GM23248 (cell line): ENCODE results near the gene CHST9. TPM values are rescaled to one million over a fixed set of nuclear protein-coding genes. Genes with fewer than 3 reads are reported as not detected.

Source experiments
- DNase-seq: peaks from one replicate; pipeline ENCODE4 v3.0.0-alpha.2; 2015
- H2AFZ ChIP-seq: fragments of 200-600 bp; sonication (generic); 2 replicates; pipeline ENCODE4 v1.6.1; 2016; ENCODE audit warnings: antibody characterized with exemption
- H3F3A ChIP-seq: fragments of 200-600 bp; sonication (generic); 2 replicates; pipeline ENCODE4 v1.6.1; 2016; ENCODE audit warnings: mild to moderate bottlenecking, antibody characterized with exemption, mixed run types; ENCODE audit not compliant: insufficient read depth
- H3K27ac ChIP-seq: fragments of 200-600 bp; sonication (generic); 2 replicates; pipeline ENCODE4 v1.5.1; 2016; ENCODE audit warnings: mild to moderate bottlenecking
- H3K27me3 ChIP-seq: fragments of 200-600 bp; sonication (generic); replicated peaks from 2 replicates; pipeline ENCODE4 v1.6.1; 2016; ENCODE audit warnings: mild to moderate bottlenecking; ENCODE audit not compliant: insufficient read depth
- H3K36me3 ChIP-seq: fragments of 200-600 bp; sonication (generic); 2 replicates; pipeline ENCODE4 v1.6.1; 2016; ENCODE audit warnings: low read depth, mild to moderate bottlenecking
- H3K4me1 ChIP-seq: fragments of 200-600 bp; sonication (generic); 2 replicates; pipeline ENCODE4 v1.6.1; 2016; ENCODE audit warnings: mild to moderate bottlenecking; ENCODE audit not compliant: insufficient read depth
- H3K4me2 ChIP-seq: fragments of 200-600 bp; sonication (generic); one replicate; pipeline ENCODE4 v1.6.1; 2016; ENCODE audit warnings: mild to moderate bottlenecking; ENCODE audit not compliant: unreplicated experiment
- H3K4me3 ChIP-seq: fragments of 200-600 bp; sonication (generic); 2 replicates; pipeline ENCODE4 v1.5.1; 2016; ENCODE audit warnings: mild to moderate bottlenecking
- H3K79me2 ChIP-seq: fragments of 200-600 bp; sonication (generic); 2 replicates; pipeline ENCODE4 v1.6.1; 2016; ENCODE audit warnings: mild to moderate bottlenecking; ENCODE audit not compliant: insufficient read depth
- H3K9ac ChIP-seq: fragments of 200-600 bp; sonication (generic); 2 replicates; pipeline ENCODE4 v1.6.1; 2016; ENCODE audit warnings: mild to moderate bottlenecking
- H3K9me2 ChIP-seq: fragments of 200-600 bp; sonication (generic); 2 replicates; pipeline ENCODE4 v1.6.1; 2016; ENCODE audit warnings: mixed run types, mild to moderate bottlenecking, moderate library complexity; ENCODE audit not compliant: insufficient read depth
- H3K9me3 ChIP-seq: fragments of 200-600 bp; sonication (generic); one replicate; pipeline ENCODE4 v1.6.1; 2017; ENCODE audit warnings: low read depth
- H4K20me1 ChIP-seq: fragments of 200-600 bp; sonication (generic); 2 replicates; pipeline ENCODE4 v1.6.0; 2016; ENCODE audit not compliant: insufficient read depth
- EZH2 ChIP-seq: fragments of 200-600 bp; sonication (generic); IDR thresholded peaks from 2 replicates; pipeline ENCODE4 v1.6.1; 2018; ENCODE audit warnings: antibody characterized with exemption, mild to moderate bottlenecking; ENCODE audit not compliant: insufficient read depth, poor library complexity, severe bottlenecking
- EZH2phosphoT487 ChIP-seq: fragments of 200-600 bp; sonication (generic); IDR thresholded peaks from 2 replicates; pipeline ENCODE4 v1.6.1; 2018; ENCODE audit warnings: antibody characterized with exemption, moderate library complexity, mild to moderate bottlenecking, low read depth; ENCODE audit not compliant: insufficient read depth
- WGBS, 2 experiments: methylation state at CpG; one replicate each; pipeline ENCODE4 v1.1.6; 2015 to 2017; ENCODE audit warnings: low lambda C conversion rate in 2 of 2, low coverage in 1 of 2; ENCODE audit errors: missing lambda C conversion rate in 2 of 2; 5-methylcytosine and 5-hydroxymethylcytosine counted together
- in situ Hi-C: fragments of 300-500 bp; cut with MboI; formaldehyde crosslinking; loops from 2 replicates; pipeline ENCODE4 v1.15.0; 2020
- polyA plus RNA-seq: library from polyadenylated mRNA; unstranded; fragments of >200 nt; fragmentation: Nextera tagmentation; extraction: Ambion mirVana; gene quantifications from 2 replicates; pipeline ENCODE4 v1.2.1, GENCODE V29; 2016
- total RNA-seq: library from RNA; depleted of rRNA; stranded (reverse); fragments of >200 nt; shearing (Covaris generic); gene quantifications from 2 replicates; pipeline ENCODE4 v1.2.3, GENCODE V29; 2014

CHST9 gene
- total and polyA plus RNA-seq, 2 experiments from 2014 or later, result not detected

- no peak overlapping the region for H3K4me2 ChIP-seq
- H4K20me1 ChIP-seq, result no peaks in the 10 kb centered on the region
- H3K9ac ChIP-seq, result no peak overlapping the region
- H3K79me2 ChIP-seq, result no peaks in the 10 kb centered on the region
- TF ChIP-seq EZH2phosphoT487, result no peak
- no peak for TF ChIP-seq EZH2
- no peak overlapping the region for H3K27ac ChIP-seq
- no peaks in the 10 kb centered on the region for H3K36me3 ChIP-seq
- no peaks in the 10 kb centered on the region for H3K4me1 ChIP-seq
- 1 to 2% methylated on average over 7 of the region's 7 CpGs for WGBS, 2 experiments
- no peak overlapping the region for H2AFZ ChIP-seq
- in situ Hi-C loops, result no loop called here
- H3F3A ChIP-seq, result no peaks in the 10 kb centered on the region
- no peak overlapping the region for H3K4me3 ChIP-seq
- DNase-seq, result no peak
- H3K27me3 ChIP-seq, result no peaks in the 10 kb centered on the region
- H3K9me3 ChIP-seq, result no peaks in the 10 kb centered on the region
- no peaks in the 10 kb centered on the region for H3K9me2 ChIP-seq
These were observed 49.5 kb downstream of the CHST9 start for GRCh38 chr18:27135504-27136207.

DNA sequence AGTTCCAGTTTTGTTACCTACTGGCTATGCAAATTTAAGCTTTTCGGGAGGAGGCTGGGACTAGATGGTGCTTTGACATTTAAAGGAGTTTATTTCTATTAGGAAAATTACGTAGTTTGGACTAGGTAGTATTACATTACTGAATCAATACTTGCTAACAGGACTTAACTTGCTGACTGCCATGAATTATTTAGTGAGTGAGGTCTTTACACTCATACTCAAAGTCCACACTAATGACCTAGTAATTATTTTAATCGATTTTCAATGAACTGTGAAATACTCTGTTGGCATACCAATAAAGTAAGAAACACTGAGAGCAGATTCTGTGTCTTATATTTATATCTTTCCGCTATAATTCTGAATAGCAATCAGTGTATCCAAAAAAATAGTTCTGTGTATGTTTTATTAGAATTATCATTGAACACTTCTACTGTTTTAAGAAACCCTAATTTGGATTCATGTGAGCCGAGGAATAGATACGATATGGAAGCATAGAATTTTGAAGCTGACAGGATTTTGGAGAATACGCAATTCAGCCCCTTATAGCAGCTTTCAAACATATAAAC, 55.0 kb downstream of the CHST9 start:
- H3K4me3 ChIP-seq, result no peak overlapping the region
- H3K4me2 ChIP-seq, result no peak overlapping the region
- no peaks in the 10 kb centered on the region for H3K9me2 ChIP-seq
- H4K20me1 ChIP-seq, result no peaks in the 10 kb centered on the region
- no peak for DNase-seq
- H3K79me2 ChIP-seq, result no peaks in the 10 kb centered on the region
- H3K9ac ChIP-seq, result no peak overlapping the region
- no peak overlapping the region for H2AFZ ChIP-seq
- H3F3A ChIP-seq, result no peaks in the 10 kb centered on the region
- H3K4me1 ChIP-seq, result no peaks in the 10 kb centered on the region
- no peaks in the 10 kb centered on the region for H3K36me3 ChIP-seq
- no peaks in the 10 kb centered on the region for H3K27me3 ChIP-seq
- no peak overlapping the region for H3K27ac ChIP-seq
- WGBS, 2 experiments, result 32 to 35% methylated on average over 7 of the region's 7 CpGs
- in situ Hi-C loops, result no loop called here
- TF ChIP-seq EZH2 (no peak), EZH2phosphoT487 (no peak)
- H3K9me3 ChIP-seq, result no peaks in the 10 kb centered on the region

- 0 to 3% methylated on average over 1 of the region's 1 CpG for WGBS, 2 experiments
- no peak overlapping the region for H3K4me2 ChIP-seq
- in situ Hi-C loops, result no loop called here
These were observed 60.9 kb downstream of the CHST9 start for GRCh38 chr18:27124196-27124595.

DNA sequence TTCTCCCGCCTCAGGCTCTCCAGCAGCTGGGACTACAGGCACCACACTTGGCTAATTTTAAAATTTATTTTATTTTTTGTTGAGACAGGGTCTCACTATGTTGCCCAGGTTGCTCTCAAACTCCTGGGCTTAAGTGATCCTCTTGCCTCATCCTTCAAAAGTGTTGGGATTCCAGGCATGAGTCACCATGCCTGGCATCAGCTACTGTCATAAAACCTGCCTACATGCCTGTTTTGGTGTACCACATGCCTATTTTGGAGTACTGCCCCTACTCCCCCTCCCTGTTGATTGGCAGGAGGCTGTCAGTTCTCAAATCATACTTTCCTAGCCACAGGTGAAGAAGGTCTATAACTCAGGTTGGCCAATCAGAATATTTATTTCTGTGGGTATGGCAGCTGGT, 64.0 kb downstream of the CHST9 start:
- no peak for DNase-seq
- in situ Hi-C loops, result no loop called here
- no peaks in the 10 kb centered on the region for H3K27me3 ChIP-seq
- no peak overlapping the region for H3K27ac ChIP-seq
- H3F3A ChIP-seq, result no peaks in the 10 kb centered on the region
- H3K4me3 ChIP-seq, result no peak overlapping the region
- H3K9me2 ChIP-seq, result no peaks in the 10 kb centered on the region
- WGBS, 2 experiments, result 19 to 41% methylated on average over 1 of the region's 1 CpG
- H3K9ac ChIP-seq, result no peak overlapping the region
- peaks cover 3% of the 10 kb centered on the region; the same call in 1 of the 2 replicates for H4K20me1 ChIP-seq
- no peaks in the 10 kb centered on the region for H3K36me3 ChIP-seq
- no peaks in the 10 kb centered on the region for H3K79me2 ChIP-seq
- no peak overlapping the region for H2AFZ ChIP-seq
- H3K4me1 ChIP-seq, result no peaks in the 10 kb centered on the region
- H3K4me2 ChIP-seq, result no peak overlapping the region
- no peaks in the 10 kb centered on the region for H3K9me3 ChIP-seq
- TF ChIP-seq EZH2, result no peak
- TF ChIP-seq EZH2phosphoT487, result no peak

More at GRCh38 chr18:27124196-27124595, 60.9 kb downstream of the CHST9 start:
- H3K9me3 ChIP-seq, result no peaks in the 10 kb centered on the region
- TF ChIP-seq EZH2 (no peak), EZH2phosphoT487 (no peak)
- H3K4me3 ChIP-seq, result no peak overlapping the region
- no peak for DNase-seq
- no peak overlapping the region for H3K27ac ChIP-seq
- H3F3A ChIP-seq, result no peaks in the 10 kb centered on the region
- H3K4me1 ChIP-seq, result no peaks in the 10 kb centered on the region
- no peaks in the 10 kb centered on the region for H3K36me3 ChIP-seq
- no peak overlapping the region for H2AFZ ChIP-seq
- peaks cover 3% of the 10 kb centered on the region; the same call in 1 of the 2 replicates for H4K20me1 ChIP-seq
- H3K27me3 ChIP-seq, result no peaks in the 10 kb centered on the region
- no peaks in the 10 kb centered on the region for H3K79me2 ChIP-seq
- H3K9me2 ChIP-seq, result no peaks in the 10 kb centered on the region
- H3K9ac ChIP-seq, result no peak overlapping the region
